Esophagus muscularis mucosa (tissue), 4 donors: ENCODE results near the gene UTP3. TPM values are rescaled to one million over a fixed set of nuclear protein-coding genes. Genes with fewer than 3 reads are reported as not detected.

Source experiments
- DNase-seq: peaks from one replicate; pipeline ENCODE4 v3.0.0-alpha.2; 2017; ENCODE audit errors: extremely low spot score
- H3K27ac ChIP-seq, 4 donors: fragments of 200-600 bp; sonication (generic); replicated peaks in 1 of 4; 1 replicate in 3 of 4; 2 replicates in 1 of 4; pipeline ENCODE4 v1.5.1; 2016 to 2019; ENCODE audit warnings: mild to moderate bottlenecking in 1 of 4
- H3K27me3 ChIP-seq, 4 donors: fragments of 200-600 bp; sonication (generic); one replicate each; pipeline versions ENCODE4 v1.5.1 to v1.6.0; 2016 to 2019
- H3K36me3 ChIP-seq, 4 donors: fragments of 200-600 bp; sonication (generic); one replicate each; pipeline ENCODE4 v1.5.1; 2016 to 2019
- H3K4me1 ChIP-seq, 4 donors: fragments of 200-600 bp; sonication (generic); one replicate each; pipeline ENCODE4 v1.5.1; 2016 to 2019
- H3K4me3 ChIP-seq, 4 donors: fragments of 200-600 bp; sonication (generic); 1 replicate in 2 of 4; 2 replicates in 2 of 4; pipeline ENCODE4 v1.5.1; 2016 to 2019; ENCODE audit warnings: mild to moderate bottlenecking in 4 of 4, moderate library complexity in 1 of 4
- H3K9me3 ChIP-seq, 4 donors: fragments of 200-600 bp; sonication (generic); 1 replicate in 3 of 4; 2 replicates in 1 of 4; pipeline ENCODE4 v1.5.1; 2016 to 2019
- CTCF ChIP-seq, 3 experiments: fragments of 200-600 bp in 2 of 3; fragments of 450-650 bp in 1 of 3; sonication (generic) in 2 of 3; IDR thresholded peaks; one replicate each; pipeline ENCODE4 v1.5.1; 2017 to 2019; ENCODE audit warnings: antibody characterized with exemption in 3 of 3, mild to moderate bottlenecking in 2 of 3, moderate library complexity in 1 of 3
- EP300 ChIP-seq: sonication (generic); formaldehyde crosslinking; IDR thresholded peaks from one replicate; pipeline ENCODE4 v1.6.1; 2017; ENCODE audit warnings: antibody characterized with exemption
- POLR2A ChIP-seq: fragments of 450-650 bp; IDR thresholded peaks from one replicate; pipeline ENCODE4 v1.6.1; 2017; ENCODE audit warnings: antibody characterized with exemption, moderate library complexity, mild to moderate bottlenecking, low read depth
- POLR2AphosphoS5 ChIP-seq, 2 donors: sonication (generic); formaldehyde crosslinking; IDR thresholded peaks; one replicate each; pipeline ENCODE4 v1.6.1; 2017; ENCODE audit warnings: antibody characterized with exemption in 2 of 2
- WGBS: methylation state at CpG from one replicate; pipeline ENCODE4 v1.1.5; 2018; 5-methylcytosine and 5-hydroxymethylcytosine counted together
- intact Hi-C: fragments of 100-400 bp; cut with DNase I; formaldehyde crosslinking; loops from one replicate; pipeline ENCODE4 v1.15.1; 2023
- total RNA-seq, 4 donors: library from RNA; depleted of rRNA; stranded (reverse); fragments of >200 nt; gene quantifications; one replicate each; pipeline versions ENCODE4 v1.1.0 to v1.2.1, GENCODE V29; 2016

UTP3 gene
- total RNA-seq, 4 donors from 2014 or later, result 19.9 to 31.3 (median 21.8) TPM

- 55% methylated on average over 3 of the region's 3 CpGs for WGBS
- Histone ChIP-seq H3K9me3 (no peaks in the 10 kb centered on the region), H3K27me3 (peaks cover 0 to 3% (median 0%) of the 10 kb centered on the region in 4 donors), H3K4me3 (no peak overlapping the region), H3K27ac (no peak overlapping the region), H3K4me1 (no peaks in the 10 kb centered on the region), H3K36me3 (no peaks in the 10 kb centered on the region)
- TF ChIP-seq CTCF (IDR thresholded peaks at IDR 0.05) (no peak), EP300 (no peak), POLR2A (no peak), POLR2AphosphoS5 (IDR thresholded peaks at IDR 0.05) (no peak)
- intact Hi-C loops, result no loop called here
- DNase-seq, result no peak
Measured at GRCh38 chr4:70667740-70668535, 20.4 kb upstream of the UTP3 start.

DNA sequence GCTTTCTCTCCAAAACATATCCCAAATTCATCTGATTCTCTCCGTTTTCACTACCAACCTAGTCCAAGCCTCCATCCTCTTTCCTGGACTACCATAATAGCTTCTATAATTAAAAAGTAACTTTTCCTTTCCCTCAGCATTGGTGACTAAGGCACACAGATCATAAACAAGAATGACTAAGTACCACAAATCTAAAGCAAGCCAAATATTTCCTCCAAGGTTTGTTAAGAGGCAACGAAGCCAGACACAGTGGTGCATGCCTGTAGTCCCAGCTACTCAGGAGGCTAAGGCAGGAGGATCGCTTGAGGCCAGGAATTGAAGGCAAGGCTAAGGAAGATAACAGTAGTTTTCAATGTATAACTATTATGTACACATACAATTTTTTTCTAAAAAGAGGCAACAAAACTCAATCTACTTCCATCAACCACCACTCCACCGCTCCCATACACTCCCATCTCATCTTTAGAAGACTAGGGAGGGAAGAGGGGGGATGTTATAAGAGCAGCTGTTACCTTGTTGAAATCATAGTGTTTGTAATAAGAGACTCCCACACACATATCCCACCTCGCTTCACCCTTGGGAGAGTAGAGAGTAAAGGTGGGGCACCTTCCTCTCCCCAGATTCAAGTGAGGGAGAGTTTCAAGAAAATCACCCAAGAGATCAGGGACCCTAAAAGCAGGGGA, 17.9 kb upstream of the UTP3 start:
- TF ChIP-seq POLR2A, result no peak
- TF ChIP-seq CTCF (IDR thresholded peaks at IDR 0.05), result no peak
- no peak for TF ChIP-seq POLR2AphosphoS5 (IDR thresholded peaks at IDR 0.05)
- no peak for TF ChIP-seq EP300
- WGBS, result 77% methylated on average over 5 of the region's 5 CpGs
- Histone ChIP-seq H3K4me3 (no peak overlapping the region), H3K9me3 (no peaks in the 10 kb centered on the region), H3K27ac (no peak overlapping the region), H3K4me1 (no peaks in the 10 kb centered on the region), H3K36me3 (no peaks in the 10 kb centered on the region), H3K27me3 (no peaks in the 10 kb centered on the region)
- intact Hi-C loops, result no loop called here
- DNase-seq, result no peak

DNA sequence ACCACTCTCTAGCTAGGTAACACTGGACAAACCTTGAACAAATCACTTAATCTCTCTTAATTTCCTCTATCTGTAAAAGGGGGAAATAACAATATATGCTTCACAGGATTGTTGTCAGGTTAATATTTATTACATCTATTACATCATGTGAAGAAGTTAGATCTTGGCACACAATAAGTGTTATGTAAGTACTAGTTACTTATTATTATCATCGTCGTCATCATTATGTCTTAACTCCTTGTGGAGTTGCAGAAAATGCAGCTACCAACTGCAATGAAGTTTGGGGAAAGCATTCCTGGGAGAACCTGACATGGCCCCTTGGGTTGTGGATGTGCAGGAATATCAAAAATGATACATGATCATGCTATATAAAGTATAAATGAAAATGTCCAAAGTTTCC, 17.2 kb upstream of the UTP3 start:
- TF ChIP-seq POLR2A, result no peak
- no peak for TF ChIP-seq POLR2AphosphoS5 (IDR thresholded peaks at IDR 0.05)
- no peak for TF ChIP-seq EP300
- no peak for TF ChIP-seq CTCF (IDR thresholded peaks at IDR 0.05)
- Histone ChIP-seq H3K9me3 (no peaks in the 10 kb centered on the region), H3K4me1 (no peaks in the 10 kb centered on the region), H3K27me3 (no peaks in the 10 kb centered on the region), H3K36me3 (no peaks in the 10 kb centered on the region), H3K27ac (no peak overlapping the region), H3K4me3 (no peak overlapping the region)
- WGBS, result 60% methylated on average over 2 of the region's 2 CpGs
- no peak for DNase-seq
- intact Hi-C loops, result no loop called here

- Histone ChIP-seq H3K4me1 (no peaks in the 10 kb centered on the region), H3K9me3 (no peaks in the 10 kb centered on the region), H3K27ac (no peak overlapping the region), H3K4me3 (no peak overlapping the region), H3K27me3 (no peaks in the 10 kb centered on the region), H3K36me3 (no peaks in the 10 kb centered on the region)
- no peak for TF ChIP-seq EP300
- intact Hi-C loops, result no loop called here
- DNase-seq, result no peak
Measured at GRCh38 chr4:70674191-70674590, 14.1 kb upstream of the UTP3 start.

DNA sequence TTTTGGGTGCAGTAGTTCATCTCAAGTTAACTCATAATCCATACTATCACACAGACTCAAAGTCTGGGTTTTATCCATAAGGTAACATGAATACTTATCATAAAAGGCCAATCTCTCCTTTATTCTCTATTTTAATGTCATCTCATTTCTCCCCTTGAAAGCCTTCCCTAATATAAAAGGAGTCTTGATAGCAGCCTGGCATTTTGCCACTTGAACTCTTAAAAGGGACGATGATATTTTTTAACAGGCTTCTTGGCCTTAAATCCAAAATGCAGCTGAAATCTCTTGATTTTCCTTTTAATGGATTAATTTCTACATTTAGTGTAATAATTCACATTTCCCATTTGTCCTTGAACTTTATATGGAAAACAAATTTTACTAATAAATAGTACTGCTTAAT, 13.6 kb upstream of the UTP3 start:
- 54% methylated on average over 1 of the region's 1 CpG for WGBS
- Histone ChIP-seq H3K4me1 (no peaks in the 10 kb centered on the region), H3K27me3 (no peaks in the 10 kb centered on the region), H3K27ac (no peak overlapping the region), H3K9me3 (no peaks in the 10 kb centered on the region), H3K36me3 (no peaks in the 10 kb centered on the region), H3K4me3 (no peak overlapping the region)
- DNase-seq, result no peak
- TF ChIP-seq POLR2AphosphoS5 (IDR thresholded peaks at IDR 0.05) (no peak), EP300 (no peak), CTCF (IDR thresholded peaks at IDR 0.05) (no peak), POLR2A (no peak)
- intact Hi-C loops, result no loop called here
